H1 (cell line): ENCODE measurements around the gene WWC1. TPM values are rescaled to one million over a fixed set of nuclear protein-coding genes. Genes with fewer than 3 reads are reported as not detected.

Experiments
- CBX8 ChIP-seq: fragments of 300-800, 300-1000 bp; sonication (generic); IDR thresholded peaks from 2 replicates; pipeline ENCODE4 v1.7.1; 2016; ENCODE audit warnings: low read depth, low read length, borderline replicate concordance
- CEBPB ChIP-seq: IDR thresholded peaks from 2 replicates; pipeline ENCODE4 v1.6.1; 2012; ENCODE audit warnings: low read depth, low read length
- CREB1 ChIP-seq: IDR thresholded peaks from 2 replicates; pipeline ENCODE4 v1.6.1; 2012; ENCODE audit warnings: inconsistent platforms
- EGR1 ChIP-seq: IDR thresholded peaks from 2 replicates; pipeline ENCODE4 v1.6.1; 2011; ENCODE audit warnings: low read depth, low read length, borderline replicate concordance
- EP300 ChIP-seq, 2 experiments: IDR thresholded peaks; 1 replicate in 1 of 2; 2 replicates in 1 of 2; pipeline ENCODE4 v1.6.1; 2011 to 2012; ENCODE audit warnings: low read depth in 2 of 2, low read length in 2 of 2, mild to moderate bottlenecking in 2 of 2, borderline replicate concordance in 1 of 2, inconsistent platforms in 1 of 2, moderate library complexity in 1 of 2
- FOSL1 ChIP-seq: IDR thresholded peaks from 2 replicates; pipeline ENCODE4 v1.6.1; 2011; ENCODE audit warnings: mild to moderate bottlenecking, low read depth, low read length, moderate library complexity; ENCODE audit not compliant: insufficient read depth
- HDAC2 ChIP-seq, 2 experiments: fragments of 300-600 bp in 1 of 2; sonication (generic) in 1 of 2; IDR thresholded peaks; 2 replicates each; pipeline ENCODE4 v1.6.1; 2011 to 2012; ENCODE audit warnings: low read depth in 2 of 2, low read length in 2 of 2, mild to moderate bottlenecking in 2 of 2, moderate library complexity in 2 of 2, borderline replicate concordance in 1 of 2, inconsistent platforms in 1 of 2
- KDM1A ChIP-seq: fragments of 200-600, 300-600 bp; sonication (generic); IDR thresholded peaks from 2 replicates; pipeline ENCODE4 v1.7.1; 2016; ENCODE audit warnings: mild to moderate bottlenecking, low read length, borderline replicate concordance
- KDM5A ChIP-seq: fragments of 200-600 bp; IDR thresholded peaks from 2 replicates; pipeline ENCODE4 v1.7.1; 2012; ENCODE audit warnings: mild to moderate bottlenecking, low read length, inconsistent platforms, mixed read lengths
- MAX ChIP-seq: IDR thresholded peaks from 2 replicates; pipeline ENCODE4 v1.6.1; 2012; ENCODE audit warnings: inconsistent platforms
- NRF1 ChIP-seq: IDR thresholded peaks from 2 replicates; pipeline ENCODE4 v1.6.1; 2011; ENCODE audit warnings: mild to moderate bottlenecking, low read depth, low read length, improper control_type of control experiment
- POLR2AphosphoS5 ChIP-seq: IDR thresholded peaks from 2 replicates; pipeline ENCODE4 v1.6.1; 2011; ENCODE audit warnings: low read depth, low read length
- RAD21 ChIP-seq, 2 experiments: IDR thresholded peaks in 1 of 2; conservative IDR thresholded peaks in 1 of 2; 2 replicates each; pipeline ENCODE4 v1.6.1; 2011; ENCODE audit warnings: low read depth in 2 of 2, low read length in 2 of 2, improper control_type of control experiment in 1 of 2, inconsistent platforms in 1 of 2, mild to moderate bottlenecking in 1 of 2, moderate library complexity in 1 of 2
- RBBP5 ChIP-seq: IDR thresholded peaks from 2 replicates; pipeline ENCODE4 v1.7.1; 2012; ENCODE audit warnings: low read depth, mild to moderate bottlenecking, inconsistent platforms, low read length, moderate library complexity, borderline replicate concordance
- SIRT6 ChIP-seq: IDR thresholded peaks from one replicate; pipeline ENCODE4 v1.7.1; 2012; ENCODE audit warnings: low read length, inconsistent platforms
- SIX5 ChIP-seq: IDR thresholded peaks from 2 replicates; pipeline ENCODE4 v1.6.1; 2011; ENCODE audit warnings: mild to moderate bottlenecking, low read depth, low read length
- SRF ChIP-seq: IDR thresholded peaks from 2 replicates; pipeline ENCODE4 v1.6.1; 2011; ENCODE audit warnings: mild to moderate bottlenecking, low read depth, low read length, moderate library complexity
- TAF1 ChIP-seq: IDR thresholded peaks from 2 replicates; pipeline ENCODE4 v1.6.1; 2011; ENCODE audit warnings: mild to moderate bottlenecking, low read depth, low read length
- TAF7 ChIP-seq: optimal IDR thresholded peaks from 2 replicates; pipeline ENCODE3; 2011; ENCODE audit warnings: low read depth, mild to moderate bottlenecking, inconsistent platforms, low read length, moderate library complexity, borderline replicate concordance
- polyA plus RNA-seq, 7 experiments: library from polyadenylated mRNA; depleted of rRNA in 3 of 7; stranded (reverse) in 5 of 7; unstranded in 2 of 7; fragments of >200 nt in 5 of 7; fragments of 200-250 nt in 2 of 7; gene quantifications; 1 replicate in 5 of 7; 2 replicates in 1 of 7; 4 replicates in 1 of 7; pipeline versions ENCODE4 v1.2.1 to v1.2.3, GENCODE V29; 2011 to 2013; ENCODE audit warnings: missing spikeins in 2 of 7, mixed read lengths in 2 of 7
- total RNA-seq: library from RNA; stranded (reverse); fragmentation: NEBNext Ultra II Directional; extraction: Animal tissue kit (Norgen Biotek cat#: 25700); gene quantifications from 2 replicates; pipeline ENCODE4 v1.2.1, GENCODE V29; 2021
- TF ChIP-seq, protein P1 (sequence below), 3 experiments: IDR thresholded peaks; 1 replicate in 2 of 3; 2 replicates in 1 of 3; pipeline versions ENCODE4 v1.5.1 to v1.6.1; 2011; ENCODE audit warnings: low read length in 3 of 3, mild to moderate bottlenecking in 3 of 3, inconsistent platforms in 2 of 3, low read depth in 1 of 3, moderate library complexity in 1 of 3; ENCODE audit not compliant: insufficient read depth in 1 of 3; ENCODE audit errors: control extremely low read depth in 1 of 3

Gene WWC1
- total and polyA plus RNA-seq, 2 of the 8 experiments (the other 6 are each of a cell fraction or from before 2014, with no cell fraction given) = 16.4 to 41.1 TPM

DNA sequence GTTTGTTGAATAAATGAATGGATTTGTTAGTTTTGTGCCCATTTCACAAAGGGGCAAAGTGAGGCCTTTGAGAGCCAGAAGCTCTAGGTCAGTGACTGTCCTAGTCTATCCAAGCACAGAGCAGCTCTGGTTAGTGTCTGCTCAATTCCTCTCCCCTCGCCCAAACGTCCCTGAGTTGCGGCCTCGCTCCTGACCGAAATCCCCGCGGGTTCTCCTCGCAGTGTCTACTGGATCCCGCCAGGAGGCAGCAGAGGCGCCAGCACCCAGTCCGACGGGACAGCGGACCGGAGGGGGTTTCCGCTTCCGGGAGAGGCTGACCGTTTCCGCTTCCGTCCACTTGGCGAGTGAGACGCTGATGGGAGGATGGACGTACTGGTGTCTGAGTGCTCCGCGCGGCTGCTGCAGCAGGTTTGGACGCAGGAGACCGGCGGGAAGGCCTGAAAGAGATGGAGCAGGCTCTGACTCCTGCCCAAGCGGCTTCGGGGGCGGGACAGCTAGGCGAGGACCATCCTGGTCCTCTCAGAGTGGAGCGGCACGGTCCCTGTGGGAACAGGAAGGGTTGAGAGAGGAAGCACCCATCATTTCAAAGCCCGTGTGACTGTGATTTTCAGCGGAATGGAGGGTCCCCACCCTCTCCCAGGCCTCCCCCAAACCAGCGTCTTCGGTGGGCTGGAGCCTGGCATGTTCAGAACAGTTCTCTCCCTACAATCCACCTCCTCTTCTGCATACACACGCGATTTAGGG, 194.9 kb downstream of the WWC1 start, which contains the start of gene RARS1 (continued):
- TF ChIP-seq MAX (peak; percentile 68; the same call in 1 of the 2 replicates), SIRT6 (no peak), EGR1 (peak; percentile 79; the same call in 1 of the 2 replicates), RAD21 (IDR thresholded peaks at IDR 0.05 in 1 of 2, conservative IDR thresholded peaks at IDR 0.05 in 1 of 2; ENCODE audit: low read depth in 2 of 2, low read length in 2 of 2) (peak; percentile 56 to 68), RBBP5 (no peak), CREB1 (peak; percentile 78), EP300 (IDR thresholded peaks at IDR 0.05; ENCODE audit: borderline replicate concordance in 1 of 2, low read depth in 2 of 2, low read length in 2 of 2) (peak in 1 of 2 experiments; percentile 32; a peak in 1 of 3 replicates), HDAC2 (IDR thresholded peaks at IDR 0.05; ENCODE audit: borderline replicate concordance in 1 of 2, low read depth in 2 of 2, low read length in 2 of 2) (peak in 1 of 2 experiments; percentile 54; a peak in 1 of 4 replicates), KDM1A (peak; percentile 83), TAF1 (peak; percentile 86), FOSL1 (no peak), CBX8 (no peak), SIX5 (no peak), KDM5A (peak; percentile 82), NRF1 (no peak), TAF7 (peak; percentile 80), CEBPB (no peak), SRF (peak; percentile 46; the same call in 1 of the 2 replicates), POLR2AphosphoS5 (peak; percentile 94)
- TF ChIP-seq, protein P1, sequence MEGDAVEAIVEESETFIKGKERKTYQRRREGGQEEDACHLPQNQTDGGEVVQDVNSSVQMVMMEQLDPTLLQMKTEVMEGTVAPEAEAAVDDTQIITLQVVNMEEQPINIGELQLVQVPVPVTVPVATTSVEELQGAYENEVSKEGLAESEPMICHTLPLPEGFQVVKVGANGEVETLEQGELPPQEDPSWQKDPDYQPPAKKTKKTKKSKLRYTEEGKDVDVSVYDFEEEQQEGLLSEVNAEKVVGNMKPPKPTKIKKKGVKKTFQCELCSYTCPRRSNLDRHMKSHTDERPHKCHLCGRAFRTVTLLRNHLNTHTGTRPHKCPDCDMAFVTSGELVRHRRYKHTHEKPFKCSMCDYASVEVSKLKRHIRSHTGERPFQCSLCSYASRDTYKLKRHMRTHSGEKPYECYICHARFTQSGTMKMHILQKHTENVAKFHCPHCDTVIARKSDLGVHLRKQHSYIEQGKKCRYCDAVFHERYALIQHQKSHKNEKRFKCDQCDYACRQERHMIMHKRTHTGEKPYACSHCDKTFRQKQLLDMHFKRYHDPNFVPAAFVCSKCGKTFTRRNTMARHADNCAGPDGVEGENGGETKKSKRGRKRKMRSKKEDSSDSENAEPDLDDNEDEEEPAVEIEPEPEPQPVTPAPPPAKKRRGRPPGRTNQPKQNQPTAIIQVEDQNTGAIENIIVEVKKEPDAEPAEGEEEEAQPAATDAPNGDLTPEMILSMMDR (IDR thresholded peaks at IDR 0.05; ENCODE audit: control extremely low read depth in 1 of 3, insufficient read depth in 1 of 3, low read depth in 1 of 3, low read length in 3 of 3) = peak; percentile 84 to 98 (median 94)
